HUES6 (cell line): ENCODE measurements around the gene GLT8D2.

Experiments used
- H3K27ac ChIP-seq: 2 replicates; pipeline ENCODE4 v1.7.0; 2013; ENCODE audit warnings: low read depth, mild to moderate bottlenecking, low read length, inconsistent platforms
- H3K27me3 ChIP-seq: 2 replicates; pipeline ENCODE4 v1.6.1; 2013; ENCODE audit warnings: low read length; ENCODE audit not compliant: control insufficient read depth, insufficient read depth
- H3K36me3 ChIP-seq: 2 replicates; pipeline ENCODE4 v1.6.1; 2013; ENCODE audit warnings: low read length; ENCODE audit not compliant: control insufficient read depth, insufficient read depth
- H3K4me1 ChIP-seq: 2 replicates; pipeline ENCODE4 v1.6.1; 2013; ENCODE audit warnings: low read length; ENCODE audit not compliant: control insufficient read depth, insufficient read depth
- H3K4me3 ChIP-seq: 2 replicates; pipeline ENCODE4 v1.5.1; 2013; ENCODE audit warnings: low read depth, low read length
- H3K9ac ChIP-seq: one replicate; pipeline ENCODE4 v1.6.1; 2013; ENCODE audit warnings: mild to moderate bottlenecking, low read length
- H3K9me3 ChIP-seq: 2 replicates; pipeline ENCODE4 v1.6.1; 2013; ENCODE audit warnings: low read depth, low read length; ENCODE audit not compliant: control insufficient read depth, insufficient read depth

The GLT8D2 gene

DNA sequence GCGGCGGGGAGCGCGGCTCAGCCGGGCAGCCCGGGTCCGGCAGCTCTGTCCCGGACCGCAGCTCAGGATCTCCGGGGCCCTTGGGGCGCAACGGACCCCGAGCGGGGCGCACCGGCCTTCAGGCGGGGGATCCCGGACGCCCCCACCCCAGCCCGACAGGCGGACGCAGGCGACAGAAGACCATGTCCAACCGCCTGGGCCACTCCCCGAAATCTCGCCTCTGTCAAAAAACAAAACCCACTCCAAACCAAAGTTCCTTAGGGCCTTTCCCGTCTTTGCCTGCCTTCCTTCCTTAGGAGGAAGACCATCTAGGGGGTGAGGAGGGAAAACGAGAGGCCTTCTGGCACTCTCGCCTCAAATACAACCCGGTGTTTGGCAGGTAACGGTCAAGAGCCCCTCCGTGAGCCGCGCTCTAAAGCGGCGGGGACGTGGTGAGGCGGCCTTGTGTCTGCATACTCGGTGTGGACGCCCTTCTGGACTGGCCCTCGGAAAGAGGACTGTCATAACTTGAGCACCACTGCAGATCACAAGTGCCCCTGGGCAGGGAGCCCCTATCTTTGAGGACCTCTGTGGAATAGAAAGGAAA lies 14.9 kb upstream of the GLT8D2 start:
- Histone ChIP-seq H3K9me3 (no peaks in the 10 kb centered on the region), H3K4me3 (peak overlapping the region; percentile 100), H3K9ac (no peak overlapping the region), H3K27me3 (peaks cover 20% of the 10 kb centered on the region), H3K27ac (no peak overlapping the region), H3K4me1 (peaks cover 5% of the 10 kb centered on the region; the same call in 1 of the 2 replicates), H3K36me3 (no peaks in the 10 kb centered on the region)

- H3K9me3 ChIP-seq, result no peaks in the 10 kb centered on the region
- H3K27me3 ChIP-seq, result peaks cover 20% of the 10 kb centered on the region
- peak within 1 kb of the TSS; percentile 100 for H3K4me3 ChIP-seq
- H3K9ac ChIP-seq, result peak within 1 kb of the TSS; percentile 85
- no peaks in the 10 kb centered on the region for H3K36me3 ChIP-seq
- peaks cover 5% of the 10 kb centered on the region; the same call in 1 of the 2 replicates for H3K4me1 ChIP-seq
- H3K27ac ChIP-seq, result peak within 1 kb of the TSS; percentile 17; the same call in 1 of the 2 replicates
Measured at GRCh38 chr12:104064031-104064841, 14.2 kb upstream of the GLT8D2 start, which contains the start of gene HCFC2. HCFC2 (plus strand) TSS chr12:104064531; CDS start chr12:104064561, 30 bp downstream.

DNA sequence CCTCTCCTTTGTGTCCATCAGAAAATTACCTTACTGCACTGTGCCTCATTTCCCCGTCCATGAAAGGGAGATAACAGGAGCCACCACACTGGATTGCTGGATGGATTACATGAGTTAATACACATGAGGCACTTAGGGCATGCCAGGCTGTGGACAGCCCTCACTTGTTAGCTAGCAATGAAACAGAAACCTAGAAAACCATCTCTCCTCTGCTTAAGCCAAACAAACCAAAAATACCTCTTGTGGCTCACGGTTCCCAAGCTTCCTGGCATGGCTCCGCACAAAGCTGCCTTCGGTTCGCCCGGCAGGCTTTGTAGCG lies 13.7 kb upstream of the GLT8D2 start:
- Histone ChIP-seq H3K27ac (peak overlapping the region; percentile 17; the same call in 1 of the 2 replicates), H3K36me3 (no peaks in the 10 kb centered on the region), H3K9ac (peak overlapping the region; percentile 85), H3K4me1 (peaks cover 5% of the 10 kb centered on the region; the same call in 1 of the 2 replicates), H3K27me3 (peaks cover 20% of the 10 kb centered on the region), H3K9me3 (no peaks in the 10 kb centered on the region), H3K4me3 (peak overlapping the region; percentile 100)

- Histone ChIP-seq H3K27me3 (peaks cover 17% of the 10 kb centered on the region), H3K4me3 (no peak overlapping the region), H3K27ac (no peak overlapping the region), H3K4me1 (peaks cover 5% of the 10 kb centered on the region; the same call in 1 of the 2 replicates), H3K9me3 (no peaks in the 10 kb centered on the region; the same call in 1 of the 2 replicates), H3K9ac (no peak overlapping the region), H3K36me3 (no peaks in the 10 kb centered on the region)
Measured at GRCh38 chr12:104060791-104061190, 10.8 kb upstream of the GLT8D2 start.

DNA sequence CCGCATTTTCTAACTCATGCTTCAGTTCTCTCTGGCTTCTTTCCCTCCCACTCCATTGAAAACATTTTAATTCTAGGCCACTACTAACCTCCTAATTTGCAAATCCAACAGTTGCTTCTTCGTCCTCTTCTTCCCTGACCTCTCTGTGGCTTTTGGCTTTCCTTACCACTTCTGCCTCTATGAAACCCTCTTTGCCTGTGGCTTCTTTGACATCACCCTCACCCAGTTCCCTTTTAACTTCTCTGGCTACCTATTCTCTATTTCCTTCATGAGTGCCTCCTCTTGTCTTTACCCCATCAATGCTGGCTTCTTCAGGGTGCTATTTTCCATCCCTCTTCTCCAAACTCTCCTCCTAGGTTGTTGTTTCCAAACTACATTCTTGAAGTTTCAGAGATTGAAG lies 10.0 kb upstream of the GLT8D2 start:
- Histone ChIP-seq H3K9ac (no peak overlapping the region), H3K9me3 (no peaks in the 10 kb centered on the region; the same call in 1 of the 2 replicates), H3K4me3 (no peak overlapping the region), H3K36me3 (no peaks in the 10 kb centered on the region), H3K27ac (no peak overlapping the region), H3K27me3 (peaks cover 9% of the 10 kb centered on the region), H3K4me1 (peaks cover 6% of the 10 kb centered on the region)

GRCh38 chr12:104058802-104059201 lies 8.8 kb upstream of the GLT8D2 start:
- peaks cover 11% of the 10 kb centered on the region for H3K4me1 ChIP-seq
- peaks cover 9% of the 10 kb centered on the region for H3K27me3 ChIP-seq
- no peak overlapping the region for H3K9ac ChIP-seq
- no peak overlapping the region for H3K27ac ChIP-seq
- no peaks in the 10 kb centered on the region; the same call in 1 of the 2 replicates for H3K9me3 ChIP-seq
- H3K36me3 ChIP-seq, result no peaks in the 10 kb centered on the region
- no peak overlapping the region for H3K4me3 ChIP-seq

DNA sequence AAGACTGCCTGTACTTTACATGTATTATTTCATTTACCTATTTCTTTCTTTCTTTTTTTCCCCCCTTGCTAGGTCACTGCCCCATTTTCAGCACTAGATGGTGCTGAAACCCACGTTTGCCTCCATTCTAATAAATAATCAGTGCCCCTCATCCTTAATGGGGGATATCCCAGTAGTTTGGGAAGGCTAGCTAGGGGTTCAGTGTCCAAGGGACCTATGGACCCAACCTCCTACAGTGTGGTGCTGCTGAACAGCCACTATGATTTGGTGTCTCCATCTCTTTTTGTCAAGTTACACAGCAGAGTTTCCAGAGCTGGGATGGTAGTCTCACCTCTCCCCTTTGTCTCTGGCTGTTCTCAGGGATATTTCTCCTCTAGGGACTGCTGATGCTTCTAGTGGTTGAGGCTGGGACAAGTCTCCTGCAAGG lies 7.8 kb upstream of the GLT8D2 start:
- no peak overlapping the region for H3K4me3 ChIP-seq
- H3K9me3 ChIP-seq, result no peaks in the 10 kb centered on the region; the same call in 1 of the 2 replicates
- no peak overlapping the region for H3K27ac ChIP-seq

DNA sequence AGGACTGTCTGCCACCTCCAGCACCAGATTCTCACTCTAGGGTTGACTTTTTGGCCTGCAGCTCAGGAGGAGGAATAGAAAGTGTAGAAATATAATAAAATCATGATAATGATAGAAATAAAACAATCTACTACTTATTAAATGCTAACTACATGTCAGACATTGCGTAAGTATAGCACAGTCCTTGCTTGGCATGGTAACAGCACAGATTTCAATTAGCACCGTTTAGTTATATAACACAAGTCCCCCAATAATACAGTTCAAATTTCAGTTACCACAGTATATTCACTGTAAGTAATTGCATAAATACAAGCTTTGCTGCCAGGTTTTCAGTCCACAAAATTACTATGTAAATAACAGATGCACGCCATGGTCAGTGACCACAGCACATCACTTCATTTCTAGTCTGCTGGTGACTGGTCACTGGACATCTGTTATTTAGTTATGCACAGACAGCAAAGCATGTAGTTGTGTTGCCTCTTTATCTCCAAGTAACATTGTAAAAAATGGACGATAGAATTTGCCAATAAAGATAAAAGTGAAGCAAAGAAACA lies 6.5 kb upstream of the GLT8D2 start:
- H3K9ac ChIP-seq, result no peak overlapping the region

More for the DNA sequence above, 7.8 kb upstream of the GLT8D2 start:
- Histone ChIP-seq H3K27me3 (no peaks in the 10 kb centered on the region), H3K9ac (no peak overlapping the region), H3K4me1 (peaks cover 11% of the 10 kb centered on the region), H3K36me3 (no peaks in the 10 kb centered on the region)

GRCh38 chr12:104055686-104056388 lies 5.8 kb upstream of the GLT8D2 start:
- no peak overlapping the region for H3K4me3 ChIP-seq
- peaks cover 11% of the 10 kb centered on the region for H3K4me1 ChIP-seq
- no peaks in the 10 kb centered on the region for H3K36me3 ChIP-seq
- no peak overlapping the region for H3K27ac ChIP-seq
- no peaks in the 10 kb centered on the region for H3K27me3 ChIP-seq
- no peaks in the 10 kb centered on the region; the same call in 1 of the 2 replicates for H3K9me3 ChIP-seq
- H3K9ac ChIP-seq, result no peak overlapping the region

More for the DNA sequence above, 6.5 kb upstream of the GLT8D2 start:
- Histone ChIP-seq H3K4me3 (no peak overlapping the region), H3K36me3 (no peaks in the 10 kb centered on the region), H3K27me3 (no peaks in the 10 kb centered on the region), H3K27ac (no peak overlapping the region), H3K4me1 (peaks cover 11% of the 10 kb centered on the region), H3K9me3 (no peaks in the 10 kb centered on the region; the same call in 1 of the 2 replicates)

DNA sequence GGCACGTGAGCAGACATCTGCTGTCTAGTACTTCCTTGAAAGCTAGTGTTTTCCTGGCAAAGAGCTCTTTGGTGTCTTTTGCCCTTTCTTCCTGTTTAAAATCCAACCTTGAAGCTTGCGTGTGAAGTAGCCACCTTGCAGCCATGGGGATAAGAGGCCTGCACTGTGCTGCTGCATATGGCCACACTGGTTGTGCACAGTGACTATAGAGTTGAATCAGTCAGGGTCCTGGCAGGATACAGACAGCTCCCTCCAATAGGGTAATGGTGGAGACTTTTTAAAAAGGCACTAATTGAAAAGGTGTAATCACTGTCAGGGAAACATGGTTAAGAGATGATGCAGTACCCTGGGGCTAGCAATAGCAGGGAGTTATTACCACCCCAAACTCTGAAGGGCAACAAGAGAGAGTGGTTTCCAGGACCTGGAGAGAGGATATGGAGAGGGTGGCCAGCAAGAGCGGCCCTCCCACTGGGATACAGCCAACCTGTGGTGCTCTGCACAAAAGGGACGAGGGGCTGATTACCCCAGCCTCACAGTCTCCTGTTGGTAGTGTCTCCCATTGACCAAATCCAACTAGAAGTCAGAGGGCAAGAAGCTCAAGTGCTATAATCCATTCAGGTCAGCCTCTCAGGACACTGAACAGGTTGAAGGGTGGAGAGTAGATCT lies 4.8 kb upstream of the GLT8D2 start:
- Histone ChIP-seq H3K4me3 (no peak overlapping the region), H3K4me1 (peaks cover 15% of the 10 kb centered on the region), H3K9ac (peak overlapping the region; percentile 21), H3K27me3 (peaks cover 7% of the 10 kb centered on the region), H3K36me3 (no peaks in the 10 kb centered on the region), H3K9me3 (no peaks in the 10 kb centered on the region; the same call in 1 of the 2 replicates), H3K27ac (peak overlapping the region; percentile 60)
